LHCN-M2 (cell line): Measurements from ENCODE around the gene LHX3. TPM values are rescaled to one million over a fixed set of nuclear protein-coding genes. Genes with fewer than 3 reads are reported as not detected.

ENCODE experiments used
- DNase-seq: peaks from one replicate; pipeline ENCODE4 v3.0.0-alpha.2; 2012; ENCODE audit warnings: low read depth
- total RNA-seq: library from RNA; depleted of rRNA; stranded (reverse); fragments of >200 nt; gene quantifications from 2 replicates; pipeline ENCODE4 v1.2.3, GENCODE V29; 2014

The LHX3 gene
- total RNA-seq, 1 experiment from 2014 or later, result not detected

DNA sequence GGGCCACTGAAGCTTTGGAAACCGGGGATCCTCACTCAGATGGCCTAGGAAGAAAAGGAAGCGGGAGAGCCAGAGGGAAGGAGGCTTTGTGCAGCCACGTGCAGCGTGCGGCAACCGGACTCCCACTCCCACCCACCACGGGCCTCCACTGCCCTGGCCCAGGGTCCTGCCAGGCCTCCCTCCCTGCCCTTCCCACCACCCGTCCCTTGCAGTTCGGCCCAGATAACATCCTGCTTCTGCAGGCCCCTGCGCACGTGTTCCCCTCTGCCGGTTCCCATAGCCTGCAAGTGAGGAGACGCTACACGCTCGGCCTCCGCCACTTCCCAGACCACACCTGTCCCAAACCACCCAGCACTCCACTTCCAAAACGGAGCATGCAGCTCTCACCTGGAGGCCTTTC is 4.3 kb upstream of the LHX3 start:
- DNase-seq, result no peak

GRCh38 chr9:136208675-136209074 is 3.7 kb upstream of the LHX3 start:
- no peak for DNase-seq

- no peak for DNase-seq
Observed at GRCh38 chr9:136207616-136208015, 2.7 kb upstream of the LHX3 start.

GRCh38 chr9:136206602-136207275 is 1.8 kb upstream of the LHX3 start:
- peak; percentile 9 for DNase-seq

DNA sequence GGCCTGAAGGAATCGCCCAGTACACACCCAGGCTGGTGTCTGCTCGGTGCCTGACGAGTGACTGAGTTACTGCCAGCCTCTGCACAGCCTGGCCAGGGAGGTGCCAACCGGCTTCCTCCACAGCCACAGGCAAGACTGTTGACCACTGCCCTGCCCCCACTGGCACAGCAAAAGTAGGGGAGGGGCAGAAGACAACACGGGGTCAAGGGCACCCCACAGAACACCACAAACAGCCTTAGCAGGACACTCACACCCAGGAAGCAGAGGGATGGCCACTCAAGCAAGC is 722 bp upstream of the LHX3 start:
- no peak for DNase-seq

GRCh38 chr9:136204145-136204805 is 653 bp downstream of the LHX3 start:
- DNase-seq, result no peak

GRCh38 chr9:136203408-136204144 is 1.4 kb downstream of the LHX3 start:
- no peak for DNase-seq

GRCh38 chr9:136202454-136203407 is 2.2 kb downstream of the LHX3 start:
- DNase-seq, result no peak

GRCh38 chr9:136201609-136202453 is 3.1 kb downstream of the LHX3 start:
- no peak for DNase-seq

GRCh38 chr9:136201174-136201573 is 3.8 kb downstream of the LHX3 start:
- no peak for DNase-seq

DNA sequence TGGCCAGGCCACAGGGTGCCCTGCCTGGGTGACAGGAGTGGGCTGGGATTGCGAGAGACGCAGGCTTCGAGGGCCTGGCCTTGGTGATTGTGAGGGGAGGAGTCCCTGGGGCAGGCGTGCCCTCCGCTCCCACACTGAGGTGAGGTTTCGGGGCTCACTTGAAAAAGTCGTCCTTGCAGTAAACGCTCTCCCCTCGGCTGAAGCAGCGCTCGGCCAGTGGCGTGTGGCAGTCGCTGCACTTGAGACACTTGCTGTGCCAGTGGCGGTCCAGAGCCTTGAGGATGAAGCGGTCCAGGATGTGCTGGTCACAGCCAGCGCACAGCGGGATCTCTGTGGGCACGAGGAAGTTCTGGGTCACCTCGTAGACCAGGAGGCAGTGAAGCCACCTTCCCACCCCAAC is 4.5 kb downstream of the LHX3 start:
- DNase-seq, result no peak

DNA sequence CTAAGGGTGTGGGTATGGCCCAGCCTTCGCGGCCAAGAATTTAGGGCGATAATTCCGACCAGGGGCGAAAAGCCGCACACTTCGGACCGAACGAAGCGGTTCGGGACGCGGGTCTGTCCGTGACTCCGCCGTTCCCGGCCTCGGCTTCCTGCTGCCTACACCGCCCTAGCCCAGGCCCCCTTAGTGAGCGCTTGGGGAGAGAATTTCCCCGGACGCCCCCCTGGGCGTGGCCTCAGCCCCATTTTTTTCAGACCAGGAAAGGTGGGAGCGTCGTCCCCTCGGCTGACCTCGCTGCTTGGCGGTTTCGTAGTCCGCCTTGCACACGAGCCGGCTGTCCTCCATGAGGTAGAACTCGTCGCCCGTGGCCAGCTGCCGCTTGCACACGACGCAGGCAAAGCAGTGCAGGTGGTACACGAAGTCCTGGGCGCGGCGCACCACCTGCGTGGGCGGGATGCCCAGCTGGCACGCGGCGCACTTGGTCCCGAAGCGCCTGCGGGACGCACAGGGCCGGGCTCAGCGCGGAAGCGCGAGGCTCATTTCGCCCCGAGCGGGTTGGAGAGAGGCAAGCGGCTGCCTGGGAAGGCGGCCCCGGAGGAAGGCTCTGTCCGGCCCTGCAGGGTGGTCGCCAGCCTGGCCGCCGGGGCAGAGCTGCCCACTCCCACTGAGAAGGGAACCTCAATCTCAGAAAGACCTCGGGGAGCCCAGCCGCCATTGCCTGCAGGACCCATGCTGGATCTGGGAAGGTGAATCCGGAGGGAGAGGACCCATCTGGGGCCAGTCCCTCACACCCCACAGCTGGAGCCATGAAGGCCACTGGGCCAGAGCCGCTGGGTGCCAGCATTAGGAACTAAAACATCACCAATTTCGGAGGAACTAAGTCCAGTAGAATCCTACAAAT is 5.3 kb downstream of the LHX3 start:
- no peak for DNase-seq

DNA sequence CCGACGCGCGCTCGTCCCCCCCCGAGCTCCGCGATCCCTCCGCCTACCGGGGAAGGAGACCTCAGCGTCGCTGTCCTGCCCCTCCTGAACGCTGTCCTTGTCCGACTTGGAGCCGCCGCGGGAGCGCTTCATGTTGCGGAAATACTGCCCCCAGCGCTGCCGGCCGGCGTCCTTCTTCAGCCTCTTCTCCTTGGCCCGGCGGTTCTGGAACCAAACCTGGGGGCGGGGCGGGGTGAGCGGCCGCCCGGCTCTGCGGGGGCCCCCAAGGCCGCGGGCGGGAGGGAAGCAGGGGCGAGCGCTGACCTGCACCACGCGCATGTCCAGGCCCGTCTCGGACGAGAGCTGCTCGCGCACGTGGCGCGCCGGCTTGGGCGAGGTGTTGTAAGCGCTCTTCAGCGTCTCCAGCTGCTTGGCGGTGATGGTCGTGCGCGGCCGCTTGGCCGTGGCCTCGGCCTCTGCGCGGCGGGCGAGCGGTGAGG is 6.3 kb downstream of the LHX3 start:
- DNase-seq, result no peak

DNA sequence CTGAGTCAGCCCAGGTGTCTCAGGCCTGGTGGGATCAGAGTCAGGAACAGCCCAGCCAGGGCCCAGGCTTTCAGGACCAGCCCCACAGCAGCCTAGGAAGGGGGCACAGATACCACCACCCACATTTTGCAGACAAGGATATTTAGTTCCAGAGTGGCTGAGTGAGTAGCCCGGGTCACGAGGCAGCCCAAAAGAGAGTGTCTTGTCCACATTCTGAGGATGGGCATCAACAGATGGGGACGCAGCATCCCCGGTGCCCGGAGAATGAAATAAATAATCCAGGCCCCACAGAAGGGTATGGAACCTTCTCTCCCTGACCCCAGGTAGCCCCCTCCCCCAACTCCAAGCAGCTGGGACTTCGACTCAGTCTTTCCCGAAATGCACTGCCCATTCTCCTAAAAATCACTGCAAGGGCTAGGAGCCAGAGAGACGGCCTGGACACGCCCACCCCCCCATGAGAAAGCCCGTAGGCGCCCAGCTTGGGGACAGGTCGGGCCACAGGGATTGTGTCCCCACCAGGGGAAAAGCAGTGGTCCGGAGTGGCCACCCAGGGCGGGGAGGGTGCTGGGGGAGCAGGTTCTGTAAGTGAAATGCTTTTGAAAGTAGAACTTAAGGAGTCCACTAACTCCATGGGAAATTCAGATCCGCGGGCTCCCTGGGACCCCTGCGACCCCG is 6.9 kb downstream of the LHX3 start:
- DNase-seq, result no peak

- DNase-seq, result no peak
Observed at GRCh38 chr9:136197084-136197875, 7.6 kb downstream of the LHX3 start.

DNA sequence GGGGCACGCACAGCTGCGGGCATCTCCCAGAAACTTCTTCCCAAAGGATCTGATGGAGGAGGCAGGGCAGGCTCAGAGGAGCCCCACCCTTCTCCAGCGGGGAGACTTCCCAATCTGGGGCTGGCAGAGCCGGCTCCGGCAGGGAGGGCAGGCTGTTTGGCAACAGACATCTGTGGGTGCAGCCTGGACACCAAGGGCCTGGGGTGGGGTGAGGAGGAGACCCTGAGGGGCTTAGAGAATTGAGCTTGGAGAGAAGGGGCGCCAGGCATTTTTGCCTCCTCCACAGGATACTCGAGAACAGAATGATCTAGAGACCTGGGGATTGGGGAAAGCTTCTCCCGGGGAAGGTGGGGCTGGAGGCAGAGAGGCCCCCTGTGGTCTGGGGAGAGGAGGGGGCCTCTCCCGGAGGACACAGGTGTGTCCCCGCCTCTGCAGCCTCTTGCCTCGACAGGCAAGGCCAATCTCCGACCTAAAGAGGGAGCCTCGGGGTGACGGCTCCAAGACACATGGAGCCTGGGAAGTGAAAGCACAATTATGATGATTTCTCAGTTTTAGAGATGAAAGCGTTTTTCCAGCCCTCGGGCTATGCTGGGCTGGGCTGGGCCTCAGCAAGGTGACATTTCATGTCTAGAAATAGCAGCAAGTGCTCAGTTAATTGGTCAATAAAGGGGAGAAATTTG is 8.4 kb downstream of the LHX3 start:
- DNase-seq, result no peak

DNA sequence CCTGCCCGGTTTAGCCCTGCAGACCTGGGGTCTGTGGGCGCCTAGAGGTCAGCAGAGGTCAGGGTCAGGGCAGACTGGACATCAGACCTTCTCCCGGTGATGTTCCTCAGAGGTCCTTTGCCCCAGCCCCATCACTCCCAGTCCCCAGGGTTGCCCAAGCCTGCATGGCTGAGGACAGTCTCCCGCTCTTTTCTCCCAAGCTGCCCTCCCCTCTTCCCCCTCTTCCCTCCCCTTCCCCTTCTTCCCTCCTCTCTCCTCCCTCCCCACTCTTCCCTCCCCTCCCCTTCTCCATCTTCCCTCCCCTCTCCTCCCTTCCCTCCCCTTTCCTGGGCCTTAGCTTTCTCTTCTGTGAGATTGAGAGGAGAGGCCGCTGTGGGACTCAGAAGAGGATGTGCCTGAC is 10.4 kb downstream of the LHX3 start:
- DNase-seq, result no peak

- DNase-seq, result no peak
Observed at GRCh38 chr9:136193891-136194279, 11.0 kb downstream of the LHX3 start.
